ENCODE data around the gene OPCML.

GRCh38 chr11:133238027-133238426 is 294.3 kb downstream of the OPCML start:
- TF ChIP-seq EZH2 (IDR thresholded peaks at IDR 0.05; ENCODE audit: borderline replicate concordance, low read length) = no peak
- no peak for TF ChIP-seq CTCF (conservative IDR thresholded peaks at IDR 0.05 in 1 of 2, IDR thresholded peaks at IDR 0.05 in 1 of 2; ENCODE audit: extremely low read depth in 1 of 2, insufficient read depth in 1 of 2, low read depth in 1 of 2, low read length in 2 of 2)

All from mammary epithelial cell (primary cell).